Spleen (tissue), 7 donors: ENCODE measurements around the gene HCN3.

Source experiments
- POLR2A ChIP-seq, 3 donors: fragments of 450-650 bp; IDR thresholded peaks; one replicate each; pipeline ENCODE4 v1.5.1; 2017; ENCODE audit warnings: antibody characterized with exemption in 3 of 3, mild to moderate bottlenecking in 1 of 3
- POLR2AphosphoS5 ChIP-seq, 3 donors: sonication (generic); formaldehyde crosslinking; IDR thresholded peaks; one replicate each; pipeline ENCODE4 v1.5.1; 2017; ENCODE audit warnings: antibody characterized with exemption in 3 of 3
- TF ChIP-seq, protein P1 (sequence below), 11 experiments: fragments of 200-600 bp in 7 of 11; fragments of 450-650 bp in 4 of 11; sonication (generic) in 4 of 11; IDR thresholded peaks in 8 of 11; conservative IDR thresholded peaks in 3 of 11; 1 replicate in 7 of 11; 2 replicates in 4 of 11; pipeline versions ENCODE4 v1.4.0 to v1.8.0; 2016 to 2021; ENCODE audit warnings: antibody characterized with exemption in 11 of 11, inconsistent platforms in 4 of 11, mild to moderate bottlenecking in 1 of 11
- donor health status: DM: no; HTN: no; CAD: no; lungs with moderate emphysema.
- donor health status: DM: no; HTN: no; CAD: no.
- donor health status: DM: no; HTN: no; CAD: no.

DNA sequence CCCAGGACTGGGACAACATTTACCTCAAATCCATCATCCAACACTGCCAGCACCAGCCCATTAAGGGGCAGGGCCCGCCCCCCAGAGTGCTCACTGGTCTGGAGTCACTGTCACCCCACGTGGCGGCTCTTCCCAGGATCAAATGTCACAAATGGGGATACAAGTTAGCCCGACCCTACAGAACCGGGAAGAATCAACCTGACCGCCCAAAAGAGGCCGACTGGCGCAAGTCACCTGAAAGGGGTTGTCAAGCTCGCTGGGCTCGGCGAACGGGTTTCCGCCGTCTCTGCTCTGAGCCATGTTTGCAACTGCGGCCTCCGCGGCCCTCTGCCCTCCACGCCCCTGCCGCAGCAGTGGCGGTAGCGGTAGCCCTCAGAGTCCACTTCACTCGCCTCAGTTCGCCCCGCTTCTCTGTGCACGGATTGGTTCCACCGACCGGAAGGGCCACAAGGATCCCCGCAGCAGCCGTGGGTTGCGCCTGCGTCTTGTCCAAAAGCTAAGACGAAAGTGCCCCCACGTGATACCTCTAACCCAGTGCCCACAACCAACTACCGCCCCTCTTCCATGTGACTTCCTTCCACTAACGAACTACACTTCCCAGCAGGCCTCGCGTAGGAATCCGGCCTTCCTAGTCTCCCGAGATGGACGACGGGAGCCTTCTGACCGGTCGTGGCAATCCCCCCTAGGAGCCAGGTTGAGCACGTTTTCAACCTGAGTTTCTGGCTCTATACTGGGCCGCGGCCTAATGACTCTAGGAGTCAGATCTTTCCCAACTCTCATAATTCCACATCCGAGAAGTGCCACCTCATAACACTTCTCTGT lies 15.2 kb upstream of the HCN3 start, which contains the start of gene SCAMP3:
- TF ChIP-seq, protein P1, sequence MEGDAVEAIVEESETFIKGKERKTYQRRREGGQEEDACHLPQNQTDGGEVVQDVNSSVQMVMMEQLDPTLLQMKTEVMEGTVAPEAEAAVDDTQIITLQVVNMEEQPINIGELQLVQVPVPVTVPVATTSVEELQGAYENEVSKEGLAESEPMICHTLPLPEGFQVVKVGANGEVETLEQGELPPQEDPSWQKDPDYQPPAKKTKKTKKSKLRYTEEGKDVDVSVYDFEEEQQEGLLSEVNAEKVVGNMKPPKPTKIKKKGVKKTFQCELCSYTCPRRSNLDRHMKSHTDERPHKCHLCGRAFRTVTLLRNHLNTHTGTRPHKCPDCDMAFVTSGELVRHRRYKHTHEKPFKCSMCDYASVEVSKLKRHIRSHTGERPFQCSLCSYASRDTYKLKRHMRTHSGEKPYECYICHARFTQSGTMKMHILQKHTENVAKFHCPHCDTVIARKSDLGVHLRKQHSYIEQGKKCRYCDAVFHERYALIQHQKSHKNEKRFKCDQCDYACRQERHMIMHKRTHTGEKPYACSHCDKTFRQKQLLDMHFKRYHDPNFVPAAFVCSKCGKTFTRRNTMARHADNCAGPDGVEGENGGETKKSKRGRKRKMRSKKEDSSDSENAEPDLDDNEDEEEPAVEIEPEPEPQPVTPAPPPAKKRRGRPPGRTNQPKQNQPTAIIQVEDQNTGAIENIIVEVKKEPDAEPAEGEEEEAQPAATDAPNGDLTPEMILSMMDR (IDR thresholded peaks at IDR 0.05 in 8 of 11, conservative IDR thresholded peaks at IDR 0.05 in 3 of 11), result no peak
- TF ChIP-seq POLR2A (IDR thresholded peaks at IDR 0.05) (peak in 1 of 3 donors; percentile 73), POLR2AphosphoS5 (IDR thresholded peaks at IDR 0.05) (peak; percentile 94 to 98 (median 96))
